Right forelimb (tissue), 1 donor: ENCODE measurements around the gene PLCB1.

Source experiments
- DNase-seq: peaks from one replicate; pipeline ENCODE4 v3.0.0-alpha.2; 2018

PLCB1 gene

DNA sequence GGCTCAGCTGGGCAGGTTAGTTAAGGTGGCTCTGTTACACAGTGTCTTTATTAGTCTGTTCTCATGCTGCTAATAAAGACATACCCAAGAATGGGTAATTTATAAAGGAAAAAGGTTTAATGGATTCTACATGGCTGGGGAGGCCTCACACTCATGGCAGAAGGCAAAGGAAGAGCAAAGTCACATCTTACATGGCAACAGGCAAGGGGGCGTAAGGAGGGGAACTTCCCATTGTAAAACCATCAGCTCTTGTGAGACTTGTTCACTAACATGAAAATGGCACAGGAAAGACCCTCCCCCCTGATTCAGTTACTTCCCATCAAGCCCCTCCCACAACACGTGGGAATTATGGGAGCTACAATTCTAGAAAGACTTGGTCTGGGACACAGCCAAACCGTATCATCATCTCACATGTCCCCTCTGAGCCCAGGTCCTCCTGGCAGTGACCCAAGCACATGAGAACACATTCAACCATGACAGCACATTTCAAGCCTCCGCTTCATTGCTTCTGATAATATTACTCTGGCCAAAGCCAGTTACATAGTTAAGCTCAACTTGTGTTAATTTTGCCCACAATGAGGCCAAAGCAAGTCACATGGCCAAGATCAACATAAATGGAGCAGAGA is 383.9 kb downstream of the PLCB1 start:
- no peak for DNase-seq

DNA sequence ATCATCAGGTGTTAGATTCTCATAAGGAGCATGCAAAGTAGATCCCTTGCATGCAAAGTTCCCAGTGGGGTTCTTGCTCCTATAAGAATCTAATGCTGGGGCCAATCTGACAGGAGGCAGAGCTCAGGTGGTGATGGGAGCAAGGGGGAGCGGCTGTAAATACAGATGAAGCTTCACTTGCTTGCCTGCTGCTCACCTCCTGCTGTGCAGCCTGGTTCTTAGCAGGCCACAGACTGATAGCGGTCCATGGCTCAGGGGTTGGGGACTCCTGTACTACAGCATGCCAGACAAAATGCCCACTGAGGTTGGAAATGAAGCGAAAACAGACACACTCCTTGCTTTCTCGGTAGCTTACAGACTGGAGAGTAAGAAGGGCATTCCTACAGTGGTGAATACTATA is 386.8 kb downstream of the PLCB1 start:
- no peak for DNase-seq

DNA sequence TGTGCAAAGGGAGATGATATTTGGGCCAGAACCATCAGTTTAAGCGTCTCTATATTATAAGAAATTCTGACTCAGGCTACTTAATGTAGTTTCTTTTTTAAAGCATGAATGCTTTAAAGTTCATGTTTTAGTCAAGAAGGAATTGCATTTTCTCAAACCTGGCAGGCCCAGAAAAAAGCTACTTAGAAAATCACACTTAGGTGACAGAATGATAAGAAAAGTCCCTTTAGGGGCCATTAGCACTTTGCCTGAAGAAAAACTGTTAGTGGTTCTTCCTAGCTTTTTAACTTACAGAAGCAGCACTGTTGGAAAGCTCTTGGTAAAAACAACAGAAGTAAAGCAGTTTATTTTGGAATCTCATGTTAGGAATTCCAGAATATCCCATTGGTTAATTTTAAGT is 387.8 kb downstream of the PLCB1 start:
- DNase-seq: no peak

DNA sequence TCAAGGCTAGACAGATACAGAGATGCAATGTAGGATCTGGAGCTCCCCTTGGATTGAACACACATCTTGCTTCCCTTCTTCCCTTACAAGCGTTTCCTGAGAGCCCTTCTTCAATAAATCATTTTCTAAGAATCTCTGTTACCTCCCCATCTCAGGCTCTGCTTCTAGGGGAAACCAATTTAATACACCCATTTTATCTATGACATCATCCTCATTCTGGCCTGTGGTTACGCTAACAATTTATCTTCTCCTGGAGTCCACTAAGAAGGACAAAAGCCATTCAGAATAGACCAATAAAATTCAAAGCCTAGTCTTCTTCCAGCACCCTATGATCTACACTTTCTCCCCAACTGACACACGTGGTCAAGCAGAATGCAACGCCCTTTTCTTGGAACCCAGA is 390.1 kb downstream of the PLCB1 start:
- DNase-seq: no peak

DNA sequence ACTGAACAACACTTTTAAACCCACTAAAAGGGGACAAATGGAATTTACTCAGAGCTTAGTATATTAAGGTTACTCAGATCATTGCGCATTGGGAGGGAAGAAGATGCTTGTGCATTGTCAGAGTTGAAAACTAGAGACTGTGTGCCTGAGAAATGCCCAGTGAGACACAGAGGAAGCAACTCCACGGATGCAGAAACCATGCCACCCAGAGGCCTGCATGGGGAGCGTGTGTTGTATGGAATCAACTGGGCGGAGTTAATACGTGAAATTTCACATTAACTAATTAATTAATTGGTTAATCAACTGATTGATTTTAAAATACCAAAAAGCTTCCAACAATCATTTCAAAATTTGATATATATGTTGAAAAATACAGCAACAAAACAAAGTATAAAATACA is 391.6 kb downstream of the PLCB1 start:
- no peak for DNase-seq

DNA sequence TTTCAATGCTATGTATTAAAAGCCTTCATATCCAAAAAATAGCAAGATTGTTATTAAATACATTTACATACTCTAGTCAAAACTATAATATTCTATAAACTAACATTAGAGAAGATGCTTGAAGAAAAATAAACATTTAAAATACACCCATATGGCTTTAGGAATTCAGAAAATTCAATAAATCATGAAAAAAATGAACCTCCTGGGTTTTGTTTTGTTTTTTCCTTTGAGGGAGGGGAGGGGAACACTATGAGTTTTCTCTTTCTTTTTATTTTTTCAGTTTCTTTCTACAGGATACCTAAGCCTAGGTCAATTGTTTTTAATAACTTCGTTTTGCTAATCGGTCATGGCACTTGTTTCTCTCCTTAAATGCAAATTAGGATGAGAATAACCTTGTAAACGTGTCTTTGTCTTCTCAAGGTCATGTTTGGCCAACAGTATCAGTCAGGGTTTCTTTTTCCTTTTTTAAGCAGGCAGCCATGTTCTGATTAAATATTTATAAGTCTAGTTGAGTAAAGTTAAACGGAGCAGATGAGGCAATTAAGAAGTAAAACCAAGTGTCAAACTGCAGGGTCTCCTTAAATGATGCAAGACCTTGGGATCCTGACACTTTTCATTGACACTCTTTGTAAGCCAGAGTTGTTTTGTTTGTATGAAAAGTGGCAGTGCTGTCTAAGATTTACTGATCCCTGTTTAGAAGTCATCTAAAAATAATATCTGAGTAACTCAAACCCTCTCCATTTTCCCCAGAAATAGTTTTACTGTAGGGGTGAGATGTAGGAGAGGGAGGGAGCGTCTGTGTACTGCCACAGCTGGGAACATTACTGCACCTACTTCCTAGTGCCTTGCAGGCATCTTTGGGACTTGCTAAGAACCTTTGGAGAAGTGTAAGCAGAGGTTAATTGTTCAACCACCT is 392.3 kb downstream of the PLCB1 start:
- DNase-seq: no peak

DNA sequence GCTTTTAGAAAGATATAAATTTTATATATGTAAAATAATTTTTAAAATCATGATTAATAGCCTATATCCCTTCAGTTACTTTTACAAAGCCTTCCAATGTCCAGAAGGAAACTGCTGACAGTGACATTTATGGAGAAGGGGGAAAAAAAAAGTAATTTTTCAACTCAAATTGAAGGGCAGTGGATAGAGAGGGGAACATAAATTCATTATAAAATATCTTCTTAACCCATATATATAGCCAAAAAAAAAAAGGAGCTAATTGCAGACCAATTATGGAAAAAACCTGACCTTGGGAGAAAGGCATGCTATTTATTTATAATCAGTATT is 392.9 kb downstream of the PLCB1 start:
- DNase-seq: no peak

DNA sequence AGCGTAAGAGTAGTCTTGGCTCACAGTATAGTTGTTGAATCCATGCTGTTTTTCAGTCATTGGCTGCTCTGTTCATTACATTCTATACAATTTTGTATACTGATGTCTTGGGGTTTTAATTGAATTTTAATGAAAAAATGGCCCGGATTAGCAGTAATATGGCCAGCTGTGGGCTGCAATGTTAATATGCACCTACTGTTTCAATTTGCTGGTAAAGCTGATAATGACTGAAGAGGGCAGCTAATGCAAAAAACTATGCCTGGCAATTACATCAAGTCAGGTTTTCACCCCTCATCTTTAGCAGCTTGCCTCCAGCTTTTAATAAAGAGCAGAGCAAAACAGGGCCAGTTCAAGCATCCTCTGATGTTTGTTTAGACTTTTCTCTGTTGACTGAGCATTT is 394.5 kb downstream of the PLCB1 start:
- DNase-seq: no peak

DNA sequence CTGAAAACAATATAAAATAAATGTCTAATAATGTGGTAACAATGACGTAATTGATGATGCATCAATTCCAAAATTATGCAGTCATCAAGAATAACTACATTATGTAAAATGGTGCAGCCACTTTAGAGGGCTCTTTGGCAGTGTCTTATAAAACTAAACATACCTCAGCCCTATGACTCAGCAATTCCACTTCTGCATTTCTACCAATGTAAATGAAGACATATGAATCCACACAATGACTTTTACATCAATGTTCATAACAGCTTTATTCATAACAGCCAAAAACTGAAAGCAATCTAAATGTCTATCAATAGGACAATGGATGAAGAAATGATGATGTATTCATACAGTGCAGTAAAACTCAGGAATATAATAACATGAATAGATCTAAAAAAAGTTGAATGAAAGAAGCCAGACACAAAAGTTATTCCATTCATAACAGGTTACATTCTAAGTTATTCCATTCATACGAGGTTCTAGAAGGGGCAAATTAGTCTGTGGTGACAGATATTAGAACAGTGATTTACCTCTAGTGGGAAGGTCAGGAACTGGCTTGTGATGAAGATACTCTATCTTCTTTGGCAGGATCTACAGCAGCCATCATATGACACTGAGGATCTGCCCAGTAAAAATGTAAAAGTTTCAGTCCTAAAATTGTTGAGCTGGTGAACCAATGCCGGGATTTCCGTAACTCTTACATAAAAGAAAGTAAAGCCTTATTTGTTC is 396.1 kb downstream of the PLCB1 start:
- DNase-seq: no peak

DNA sequence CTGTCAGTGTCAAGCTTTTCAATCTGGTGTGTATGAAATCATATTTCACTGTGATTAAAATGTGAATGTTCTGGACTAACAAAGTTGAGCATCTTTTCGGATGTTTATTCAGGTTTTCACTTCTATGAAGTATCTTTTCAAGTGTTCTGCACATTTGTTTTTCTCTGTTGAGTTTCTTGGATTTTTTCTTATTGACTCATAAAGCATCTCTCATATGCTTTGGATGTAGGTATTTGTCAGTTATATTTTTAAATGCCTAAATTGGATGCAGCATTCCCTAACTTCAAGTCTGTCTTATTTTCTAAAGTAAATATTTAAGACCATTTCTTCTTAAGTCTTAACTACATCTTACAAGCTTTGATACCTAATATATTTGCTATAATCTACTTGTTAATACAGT is 398.0 kb downstream of the PLCB1 start:
- DNase-seq: no peak

DNA sequence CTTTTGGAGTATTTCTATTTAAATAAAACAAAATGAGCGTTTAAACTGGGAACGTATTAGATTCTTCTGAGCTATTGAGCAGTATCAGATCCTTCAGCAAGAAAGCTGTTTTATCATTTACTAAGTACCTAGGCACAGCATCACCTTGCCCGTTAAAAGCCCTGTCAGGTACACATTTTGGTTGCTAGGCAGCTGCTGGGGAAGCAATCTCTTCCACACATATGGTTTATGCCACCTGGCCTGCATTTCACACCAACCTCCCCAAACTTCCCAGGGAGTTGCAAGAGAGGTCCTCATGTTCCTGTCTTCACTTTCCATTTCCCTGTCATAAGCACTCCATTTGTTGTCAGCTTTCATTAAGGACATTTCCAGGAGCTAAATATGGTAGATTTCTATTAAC is 400.1 kb downstream of the PLCB1 start:
- DNase-seq: no peak

DNA sequence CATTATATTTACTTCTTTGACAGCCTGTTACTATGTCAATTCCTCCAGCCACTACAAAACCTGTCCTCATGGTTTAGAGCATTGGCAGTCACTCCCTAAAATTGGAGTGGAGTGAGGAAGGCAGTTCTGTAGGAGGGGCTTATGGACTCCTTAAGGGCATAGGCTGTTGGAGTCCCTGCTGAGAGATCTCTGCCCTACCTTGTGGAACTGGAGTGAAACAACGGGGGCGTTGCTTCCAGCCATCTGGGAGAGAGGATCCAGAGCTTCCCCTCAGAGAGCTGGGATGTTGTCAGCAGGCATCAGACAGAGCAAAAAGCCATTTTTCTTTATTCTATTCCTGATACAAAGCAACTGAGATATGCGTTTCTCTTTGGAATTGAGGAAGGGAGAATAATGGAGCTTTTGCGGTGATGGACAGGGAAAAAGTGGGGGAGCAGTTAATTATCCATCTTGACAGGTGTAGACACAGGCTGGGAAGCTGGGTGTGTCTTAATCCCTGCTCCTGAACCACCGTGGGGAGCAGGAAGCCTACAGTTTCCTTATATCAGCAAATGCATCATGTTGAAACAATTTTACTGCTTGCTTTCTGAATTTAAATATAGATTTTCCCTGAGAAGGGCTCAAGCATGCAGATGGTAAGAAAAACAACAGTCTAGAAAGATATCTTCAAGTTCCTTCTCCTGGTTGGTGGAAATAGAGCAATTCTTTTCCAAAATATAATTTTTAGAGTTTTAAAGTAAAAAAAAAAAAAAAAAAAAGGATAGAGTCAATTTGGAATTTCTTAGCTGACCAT is 402.5 kb downstream of the PLCB1 start:
- DNase-seq: no peak

DNA sequence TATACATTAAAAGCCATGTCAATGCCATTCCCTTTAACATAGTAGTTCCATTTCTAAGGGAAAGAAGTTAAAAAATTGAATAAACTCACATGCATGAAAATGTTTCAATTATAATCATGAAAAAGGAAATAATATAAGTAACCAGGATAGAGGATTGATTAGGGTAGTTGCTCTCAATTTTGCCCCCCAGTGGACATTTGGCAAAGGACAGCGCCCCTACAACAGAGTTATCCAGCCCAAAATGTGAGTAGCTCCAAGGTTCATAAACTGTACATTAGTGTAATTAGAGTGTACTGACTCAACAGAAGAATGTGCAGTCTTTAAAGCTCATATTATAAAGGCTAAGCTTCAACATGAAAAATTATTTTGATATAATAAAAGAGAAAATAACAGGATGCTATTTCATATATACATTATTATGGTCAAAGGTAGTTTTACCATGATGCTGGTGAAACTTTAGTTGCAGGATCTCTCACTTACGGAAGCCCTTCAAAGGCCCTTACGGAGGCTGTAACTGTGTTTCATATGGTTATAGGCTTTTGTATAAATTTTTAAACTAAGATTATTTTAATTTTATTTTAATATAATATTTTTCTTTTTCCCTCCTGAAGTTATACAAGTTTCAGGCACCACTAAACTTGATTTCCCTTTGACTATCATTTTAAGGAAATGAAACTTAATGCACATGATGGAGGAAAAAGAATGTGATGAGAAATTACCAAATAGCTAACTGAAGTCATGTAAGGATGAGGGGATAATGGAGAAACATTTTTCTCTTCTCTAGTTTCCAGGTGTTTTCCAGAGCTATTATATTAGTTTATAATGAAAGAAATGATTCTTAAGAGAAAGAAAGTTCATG is 403.6 kb downstream of the PLCB1 start:
- no peak for DNase-seq

DNA sequence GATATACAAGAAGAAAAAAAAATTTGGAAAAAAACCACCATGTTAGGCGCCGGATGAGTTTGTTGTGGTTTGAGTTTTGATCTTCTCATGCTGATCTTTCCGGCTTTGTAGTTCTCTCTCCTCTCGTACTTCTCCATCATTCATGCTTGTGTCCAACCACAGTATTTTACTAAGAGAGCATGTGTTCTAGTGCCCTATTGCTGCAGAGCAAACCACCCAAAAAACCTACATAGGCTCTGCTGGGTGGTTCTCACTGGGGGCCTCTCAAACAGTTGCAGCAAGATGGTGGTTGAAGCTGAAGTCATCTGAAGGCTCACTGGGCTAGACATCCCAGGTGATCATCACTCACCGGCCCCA is 404.2 kb downstream of the PLCB1 start:
- no peak for DNase-seq

DNA sequence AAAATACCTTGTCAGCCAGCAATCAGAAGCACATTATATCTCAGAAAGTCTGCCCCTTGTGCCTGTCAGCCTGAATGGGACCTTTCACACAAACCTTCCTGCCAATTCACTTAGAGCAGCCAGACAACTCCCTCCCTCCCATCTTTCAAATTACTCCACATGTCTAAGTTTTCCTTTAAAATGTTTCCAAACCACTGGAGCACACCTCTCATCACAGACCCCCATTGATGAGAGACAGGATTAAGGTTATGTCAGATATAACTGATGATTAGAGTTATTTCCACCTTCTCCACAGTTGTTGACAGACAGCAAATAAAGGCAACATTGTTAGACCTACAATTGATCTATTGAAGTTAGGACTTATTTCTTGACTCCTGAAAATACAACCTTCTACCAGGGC is 408.4 kb downstream of the PLCB1 start:
- no peak for DNase-seq

DNA sequence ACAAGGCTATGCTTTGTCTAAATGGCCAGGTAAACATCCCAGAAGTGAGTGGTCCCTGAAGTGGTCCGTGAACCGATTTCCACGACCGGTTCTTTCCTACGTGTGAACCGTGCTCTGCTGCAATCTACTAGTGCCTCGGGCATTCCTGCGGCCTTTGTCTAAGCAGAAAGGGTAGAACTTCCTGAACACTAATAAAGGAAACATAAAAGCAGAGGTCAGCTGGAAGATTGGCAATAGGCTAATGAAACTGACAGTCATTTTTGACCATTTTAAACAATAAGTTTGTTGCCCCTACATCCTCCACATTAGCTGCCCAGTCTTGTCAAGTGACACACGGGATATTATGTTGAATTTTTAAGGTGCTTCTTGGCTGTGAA is 410.0 kb downstream of the PLCB1 start:
- no peak for DNase-seq

DNA sequence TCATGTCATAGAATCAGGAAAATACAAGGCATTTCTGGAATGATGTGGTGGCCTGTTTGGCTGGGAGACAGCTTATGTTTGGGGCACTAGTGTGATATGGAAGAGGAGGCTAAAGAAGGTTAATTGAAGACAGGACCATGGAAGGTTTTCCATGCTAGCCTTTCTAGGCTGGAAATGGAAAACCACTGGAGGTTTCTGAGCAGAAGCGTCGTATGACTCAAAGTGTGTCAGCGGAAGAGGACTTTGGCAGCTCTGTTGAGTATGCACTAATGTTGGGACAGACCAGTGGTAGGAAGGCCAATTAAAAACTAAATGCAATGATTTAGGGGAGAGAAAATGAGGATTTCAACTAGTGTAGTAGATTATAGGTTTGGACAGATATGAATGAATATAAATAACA is 413.1 kb downstream of the PLCB1 start:
- DNase-seq: no peak

DNA sequence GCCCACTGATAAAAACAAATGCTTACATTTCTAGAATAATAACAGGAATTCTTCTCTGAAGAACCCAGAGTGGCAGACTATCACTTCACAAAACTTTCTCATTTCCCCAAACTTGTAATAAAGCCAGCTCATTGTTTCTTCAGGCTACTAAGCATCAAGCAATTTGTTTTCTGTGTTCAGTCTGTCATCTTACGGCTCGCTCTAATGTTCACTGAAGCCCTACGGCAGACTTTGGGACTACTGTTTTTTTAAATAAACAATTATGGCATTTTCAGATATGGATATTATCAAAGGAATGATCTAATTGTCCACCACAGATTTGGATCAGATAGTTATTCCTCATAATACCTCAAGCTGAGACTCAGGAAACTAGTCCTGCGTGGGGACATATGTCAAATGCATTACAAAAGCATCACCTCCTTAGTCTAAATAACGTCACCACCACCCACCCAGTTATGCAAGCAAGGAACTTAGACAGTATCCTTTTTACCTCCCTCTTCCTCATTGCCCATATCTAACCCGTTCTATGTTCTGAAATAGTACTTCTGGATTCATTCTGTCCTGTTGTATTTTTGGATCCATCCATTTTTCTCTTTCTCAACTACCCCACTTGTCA is 415.1 kb downstream of the PLCB1 start:
- no peak for DNase-seq

DNA sequence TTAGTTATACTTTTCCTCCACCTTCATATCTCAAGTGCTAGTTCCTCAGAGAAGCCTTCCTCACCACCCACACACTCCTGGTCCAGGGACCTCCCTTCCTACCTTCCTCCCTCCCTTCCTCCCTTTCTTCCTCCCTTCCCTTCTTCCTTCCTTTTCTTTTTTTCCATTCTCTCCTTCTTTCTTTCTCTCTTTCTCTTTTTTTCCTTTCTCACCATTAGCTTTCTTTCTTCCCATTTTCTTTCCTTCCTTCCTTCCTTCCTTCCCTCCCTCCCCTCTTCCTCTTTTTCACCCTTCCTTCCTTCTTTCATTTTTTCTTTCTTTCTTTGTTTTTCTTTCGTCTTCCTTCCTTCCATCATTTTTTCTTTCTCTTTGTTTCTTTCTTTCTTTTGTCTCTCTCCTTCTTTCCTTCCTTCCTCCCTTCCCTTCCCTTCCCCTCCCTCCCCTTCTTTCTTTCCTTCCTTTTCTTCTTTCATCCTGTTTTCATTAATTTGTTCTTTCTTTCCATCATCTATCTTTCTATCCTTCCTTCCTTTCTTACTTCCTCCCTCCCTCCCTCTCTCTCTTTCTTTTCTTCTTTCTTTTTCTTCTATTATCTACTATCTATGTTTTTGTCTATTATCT is 416.0 kb downstream of the PLCB1 start:
- no peak for DNase-seq

DNA sequence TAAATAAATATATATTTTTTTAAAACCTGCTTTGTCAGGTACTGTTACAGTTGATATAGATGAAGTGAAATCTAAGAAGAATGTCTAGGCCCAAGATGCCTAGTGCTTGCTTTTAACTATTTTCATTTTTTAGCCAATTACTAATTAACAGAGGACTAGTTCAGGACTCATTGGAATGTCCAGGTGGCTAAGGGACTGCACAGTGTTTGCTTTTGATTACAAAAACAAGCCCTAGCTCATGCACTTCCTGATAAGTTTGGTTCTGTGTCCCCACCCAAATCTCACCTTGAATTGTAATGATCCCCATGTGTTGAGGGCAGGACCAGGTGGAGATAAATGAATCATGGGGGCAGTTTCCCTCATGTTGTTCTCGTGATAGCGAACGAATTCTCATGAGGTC is 417.1 kb downstream of the PLCB1 start:
- DNase-seq: no peak

DNA sequence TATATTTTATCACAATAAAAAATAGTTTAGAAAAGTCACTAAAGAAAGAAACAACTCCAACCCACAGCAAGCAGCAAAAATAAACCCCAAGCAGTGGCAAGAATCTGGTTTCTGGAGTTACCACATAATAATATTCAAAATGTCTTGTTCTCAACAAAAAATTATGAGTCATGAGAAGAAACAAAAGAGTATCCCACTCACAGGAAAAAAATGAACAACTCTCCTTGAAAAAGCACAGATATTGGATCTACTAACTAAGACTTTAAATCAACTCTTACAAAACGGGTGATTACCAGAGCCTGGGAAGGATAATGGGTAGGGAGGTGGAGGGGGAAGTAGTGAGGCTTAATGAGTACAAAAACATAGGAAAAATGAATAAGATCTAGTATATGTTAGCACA is 425.6 kb downstream of the PLCB1 start:
- no peak for DNase-seq

DNA sequence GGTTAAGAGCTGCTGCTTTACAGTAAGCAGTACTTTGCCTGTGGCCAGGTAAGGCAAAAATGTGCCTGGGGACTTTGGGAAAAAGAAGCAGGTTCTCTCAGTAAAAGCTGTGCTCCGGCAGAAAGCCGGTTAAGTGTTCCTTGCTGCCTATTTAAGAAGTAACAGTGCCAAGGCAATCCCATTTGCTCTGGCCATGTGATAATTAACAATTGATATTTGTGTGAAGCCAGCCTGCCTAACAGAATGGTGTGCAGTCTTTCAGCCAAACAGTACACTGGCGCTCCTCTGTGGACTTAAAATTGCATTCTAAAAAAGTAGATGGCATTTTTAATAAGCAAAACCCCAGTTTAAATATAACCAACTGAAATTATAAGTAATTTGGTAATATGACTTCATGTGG is 430.3 kb downstream of the PLCB1 start:
- DNase-seq: no peak
